ENCODE data around the gene ADGB. TPM values are rescaled to one million over a fixed set of nuclear protein-coding genes. Genes with fewer than 3 reads are reported as not detected.

The ADGB gene
- polyA plus RNA-seq, 1 donor (not counting 4 experiments of a cell fraction or from before 2014, with no cell fraction given), result not detected

DNA sequence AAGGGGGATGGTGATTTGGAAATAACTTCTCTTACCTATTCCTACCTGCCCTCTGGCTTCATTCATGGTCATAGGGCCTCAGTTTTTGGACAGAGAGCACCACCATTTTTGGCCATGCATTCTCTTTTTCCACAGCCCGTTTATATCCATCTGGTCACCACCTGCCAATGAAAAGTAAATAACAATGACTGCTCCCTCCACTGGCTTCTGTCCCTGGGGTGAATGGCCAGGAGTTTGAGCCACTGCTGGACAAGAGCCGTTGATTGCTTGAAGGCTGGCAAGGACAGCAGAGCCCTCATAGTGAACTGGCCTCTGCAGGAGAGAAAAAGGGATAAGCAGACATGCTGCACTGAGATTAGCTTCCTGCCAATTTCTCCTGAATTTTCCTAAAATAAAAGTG, 261.8 kb downstream of the ADGB start:
- no peak for DNase-seq (ENCODE audit: low read depth, low spot score)
- no peaks in the 10 kb centered on the region for H3K27me3 ChIP-seq (ENCODE audit: control insufficient read depth, extremely low read depth, insufficient read depth, low read length)
- no peak overlapping the region for H3K4me2 ChIP-seq (ENCODE audit: control insufficient read depth, extremely low read depth, insufficient read depth, low read depth, low read length)
- FAIRE-seq, result no peak
- TF ChIP-seq, protein P1, sequence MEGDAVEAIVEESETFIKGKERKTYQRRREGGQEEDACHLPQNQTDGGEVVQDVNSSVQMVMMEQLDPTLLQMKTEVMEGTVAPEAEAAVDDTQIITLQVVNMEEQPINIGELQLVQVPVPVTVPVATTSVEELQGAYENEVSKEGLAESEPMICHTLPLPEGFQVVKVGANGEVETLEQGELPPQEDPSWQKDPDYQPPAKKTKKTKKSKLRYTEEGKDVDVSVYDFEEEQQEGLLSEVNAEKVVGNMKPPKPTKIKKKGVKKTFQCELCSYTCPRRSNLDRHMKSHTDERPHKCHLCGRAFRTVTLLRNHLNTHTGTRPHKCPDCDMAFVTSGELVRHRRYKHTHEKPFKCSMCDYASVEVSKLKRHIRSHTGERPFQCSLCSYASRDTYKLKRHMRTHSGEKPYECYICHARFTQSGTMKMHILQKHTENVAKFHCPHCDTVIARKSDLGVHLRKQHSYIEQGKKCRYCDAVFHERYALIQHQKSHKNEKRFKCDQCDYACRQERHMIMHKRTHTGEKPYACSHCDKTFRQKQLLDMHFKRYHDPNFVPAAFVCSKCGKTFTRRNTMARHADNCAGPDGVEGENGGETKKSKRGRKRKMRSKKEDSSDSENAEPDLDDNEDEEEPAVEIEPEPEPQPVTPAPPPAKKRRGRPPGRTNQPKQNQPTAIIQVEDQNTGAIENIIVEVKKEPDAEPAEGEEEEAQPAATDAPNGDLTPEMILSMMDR (optimal IDR thresholded peaks at IDR 0.05 in 1 of 3, IDR thresholded peaks at IDR 0.05 in 1 of 3, conservative IDR thresholded peaks at IDR 0.05 in 1 of 3; ENCODE audit: extremely low read depth in 1 of 3, insufficient read depth in 2 of 3, low read length in 3 of 3), result no peak
- no peak for TF ChIP-seq EZH2 (IDR thresholded peaks at IDR 0.05; ENCODE audit: low read length)
- H3K9me1 ChIP-seq (ENCODE audit: control insufficient read depth, extremely low read depth, insufficient read depth, low read length), result no peaks in the 10 kb centered on the region
- H3K9ac ChIP-seq (ENCODE audit: control insufficient read depth, extremely low read depth, insufficient read depth, low read length), result no peak overlapping the region
- H4K20me1 ChIP-seq (ENCODE audit: control insufficient read depth, extremely low read depth, insufficient read depth, low read length), result no peaks in the 10 kb centered on the region
- no peak overlapping the region for H3K4me3 ChIP-seq (ENCODE audit: control insufficient read depth in 2 of 3, extremely low read depth in 1 of 3, insufficient read depth in 2 of 3, low read depth in 1 of 3, low read length in 3 of 3)
- H2AFZ ChIP-seq (ENCODE audit: control insufficient read depth, low read length), result no peak overlapping the region
- H3K36me3 ChIP-seq (ENCODE audit: control insufficient read depth in 2 of 2, extremely low read depth in 1 of 2, insufficient read depth in 2 of 2, low read length in 2 of 2), result no peaks in the 10 kb centered on the region
- dilution Hi-C loops (cut with MboI; ENCODE audit: extremely low pct_ligation_motif_present, low sequenced_read_pairs), result no loop called here
- H3K27ac ChIP-seq (ENCODE audit: control insufficient read depth, insufficient read depth, low read length), result no peak overlapping the region
- H3K4me1 ChIP-seq (ENCODE audit: control insufficient read depth, extremely low read depth, insufficient read depth, low read length), result no peaks in the 10 kb centered on the region
- no peaks in the 10 kb centered on the region for H3K9me3 ChIP-seq (ENCODE audit: control insufficient read depth, low read depth, low read length)
- H3K79me2 ChIP-seq (ENCODE audit: control insufficient read depth, insufficient read depth, low read length), result no peaks in the 10 kb centered on the region

DNA sequence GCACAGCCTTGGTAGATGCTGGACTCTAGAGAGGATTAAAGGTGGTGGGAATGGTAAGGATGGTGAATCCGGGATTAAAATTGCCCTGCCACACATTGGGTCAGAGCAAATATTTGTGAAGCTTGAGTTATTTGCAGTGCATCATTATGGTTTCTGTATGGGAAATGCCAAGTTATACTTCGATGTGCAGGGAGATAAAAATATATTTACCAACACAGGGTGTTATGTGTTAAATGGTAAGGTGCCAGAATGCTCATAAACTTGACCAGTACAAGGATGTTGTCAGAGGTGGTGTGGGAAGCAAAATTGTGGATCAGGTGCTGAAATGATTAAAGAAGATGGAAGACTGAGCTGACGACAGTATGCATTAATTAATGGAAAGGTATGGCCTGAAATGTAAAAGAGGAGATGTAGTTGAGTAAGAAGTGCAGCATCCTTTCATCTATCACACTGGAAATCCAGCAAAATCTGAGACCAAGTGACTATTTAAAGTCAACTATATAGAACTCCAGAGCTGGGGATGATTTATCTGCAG, 262.3 kb downstream of the ADGB start:
- no peaks in the 10 kb centered on the region for H3K9me1 ChIP-seq (ENCODE audit: control insufficient read depth, extremely low read depth, insufficient read depth, low read length)
- H2AFZ ChIP-seq (ENCODE audit: control insufficient read depth, low read length), result no peak overlapping the region
- H3K4me3 ChIP-seq (ENCODE audit: control insufficient read depth in 2 of 3, extremely low read depth in 1 of 3, insufficient read depth in 2 of 3, low read depth in 1 of 3, low read length in 3 of 3), result no peak overlapping the region
- H3K9me3 ChIP-seq (ENCODE audit: control insufficient read depth, low read depth, low read length), result no peaks in the 10 kb centered on the region
- DNase-seq (ENCODE audit: low read depth, low spot score) (no peak), FAIRE-seq (no peak)
- no peaks in the 10 kb centered on the region for H3K36me3 ChIP-seq (ENCODE audit: control insufficient read depth in 2 of 2, extremely low read depth in 1 of 2, insufficient read depth in 2 of 2, low read length in 2 of 2)
- no peaks in the 10 kb centered on the region for H4K20me1 ChIP-seq (ENCODE audit: control insufficient read depth, extremely low read depth, insufficient read depth, low read length)
- H3K4me1 ChIP-seq (ENCODE audit: control insufficient read depth, extremely low read depth, insufficient read depth, low read length), result no peaks in the 10 kb centered on the region
- no peak overlapping the region for H3K27ac ChIP-seq (ENCODE audit: control insufficient read depth, insufficient read depth, low read length)
- H3K9ac ChIP-seq (ENCODE audit: control insufficient read depth, extremely low read depth, insufficient read depth, low read length), result no peak overlapping the region
- no peak for TF ChIP-seq EZH2 (IDR thresholded peaks at IDR 0.05; ENCODE audit: low read length)
- TF ChIP-seq, protein P1 (optimal IDR thresholded peaks at IDR 0.05 in 1 of 3, IDR thresholded peaks at IDR 0.05 in 1 of 3, conservative IDR thresholded peaks at IDR 0.05 in 1 of 3; ENCODE audit: extremely low read depth in 1 of 3, insufficient read depth in 2 of 3, low read length in 3 of 3), result no peak
- no peaks in the 10 kb centered on the region for H3K27me3 ChIP-seq (ENCODE audit: control insufficient read depth, extremely low read depth, insufficient read depth, low read length)
- H3K4me2 ChIP-seq (ENCODE audit: control insufficient read depth, extremely low read depth, insufficient read depth, low read depth, low read length), result no peak overlapping the region
- dilution Hi-C loops (cut with MboI; ENCODE audit: extremely low pct_ligation_motif_present, low sequenced_read_pairs), result no loop called here
- no peaks in the 10 kb centered on the region for H3K79me2 ChIP-seq (ENCODE audit: control insufficient read depth, insufficient read depth, low read length)

Data from keratinocyte (primary cell).